Measurements from ENCODE around the gene PIEZO1.

PIEZO1 gene

GRCh38 chr16:88818575-88818874 is 33.5 kb upstream of the PIEZO1 start:
- TF ChIP-seq, protein P1, sequence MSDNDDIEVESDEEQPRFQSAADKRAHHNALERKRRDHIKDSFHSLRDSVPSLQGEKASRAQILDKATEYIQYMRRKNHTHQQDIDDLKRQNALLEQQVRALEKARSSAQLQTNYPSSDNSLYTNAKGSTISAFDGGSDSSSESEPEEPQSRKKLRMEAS (IDR thresholded peaks at IDR 0.05; ENCODE audit: low read depth, low read length): no peak
- TF ChIP-seq CTCF (IDR thresholded peaks at IDR 0.05; ENCODE audit: low read depth, low read length): no peak
- TF ChIP-seq MYC (IDR thresholded peaks at IDR 0.05; ENCODE audit: low read depth, low read length): no peak
- no peak for TF ChIP-seq POLR2A (IDR thresholded peaks at IDR 0.05; ENCODE audit: extremely low read depth, insufficient read length)
- no peak overlapping the region for H3K4me3 ChIP-seq (ENCODE audit: low read depth, low read length)
- no peak for DNase-seq (ENCODE audit: low read depth)

DNA sequence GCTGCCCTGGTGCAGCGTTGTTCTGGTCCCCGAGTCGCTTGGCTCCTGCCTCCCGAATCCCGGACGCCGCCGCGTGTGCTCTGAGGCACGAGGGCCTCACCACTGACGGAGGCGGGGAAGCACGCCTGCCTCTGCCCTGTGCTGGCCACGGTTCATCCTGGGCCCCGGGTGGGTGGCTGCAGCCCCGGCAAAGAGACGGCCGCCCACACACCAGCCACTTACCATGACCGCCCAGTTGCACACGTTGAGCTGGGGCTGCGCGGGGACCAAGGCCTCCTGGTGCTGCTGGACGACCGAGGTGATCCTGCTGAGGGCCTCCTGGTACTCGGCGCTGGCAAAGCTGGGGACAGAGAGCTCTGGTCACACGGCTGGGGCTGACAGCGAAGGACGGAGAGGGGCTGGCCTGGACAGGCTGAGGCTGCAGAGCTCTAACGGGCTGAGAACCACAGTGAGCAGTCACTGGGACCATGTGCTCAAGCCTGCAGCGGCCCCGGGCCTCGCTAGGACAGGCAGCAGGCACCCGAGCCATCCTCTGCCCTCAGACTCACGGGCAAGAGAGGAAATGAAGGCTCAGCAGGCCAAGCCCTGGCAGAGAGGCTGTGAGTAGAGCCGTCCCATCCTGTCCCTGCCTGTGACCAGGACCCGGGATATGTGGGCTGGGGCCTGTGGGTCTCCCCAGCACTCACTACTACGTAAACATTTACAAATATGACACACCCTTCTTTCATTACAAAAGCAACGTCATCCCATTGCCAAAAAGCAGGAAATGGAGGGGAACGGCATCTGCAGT is 33.0 kb upstream of the PIEZO1 start:
- no peak for DNase-seq (ENCODE audit: low read depth)

GRCh38 chr16:88816736-88817535 is 31.9 kb upstream of the PIEZO1 start:
- no peak for DNase-seq (ENCODE audit: low read depth)
- no peak overlapping the region for H3K4me3 ChIP-seq (ENCODE audit: low read depth, low read length)
- TF ChIP-seq, protein P1 (IDR thresholded peaks at IDR 0.05; ENCODE audit: low read depth, low read length): no peak
- TF ChIP-seq MYC (IDR thresholded peaks at IDR 0.05; ENCODE audit: low read depth, low read length) (no peak), POLR2A (IDR thresholded peaks at IDR 0.05; ENCODE audit: extremely low read depth, insufficient read length) (no peak), CTCF (IDR thresholded peaks at IDR 0.05; ENCODE audit: low read depth, low read length) (no peak)

More for the DNA sequence above, 33.0 kb upstream of the PIEZO1 start:
- TF ChIP-seq MYC (IDR thresholded peaks at IDR 0.05; ENCODE audit: low read depth, low read length) (no peak), POLR2A (IDR thresholded peaks at IDR 0.05; ENCODE audit: extremely low read depth, insufficient read length) (no peak), CTCF (IDR thresholded peaks at IDR 0.05; ENCODE audit: low read depth, low read length) (no peak)
- TF ChIP-seq, protein P1 (IDR thresholded peaks at IDR 0.05; ENCODE audit: low read depth, low read length): no peak
- no peak overlapping the region for H3K4me3 ChIP-seq (ENCODE audit: low read depth, low read length)

- no peak overlapping the region for H3K4me3 ChIP-seq (ENCODE audit: low read depth, low read length)
These were observed 31.0 kb upstream of the PIEZO1 start for GRCh38 chr16:88815901-88816589.

More at GRCh38 chr16:88815901-88816589, 31.0 kb upstream of the PIEZO1 start:
- TF ChIP-seq, protein P1 (IDR thresholded peaks at IDR 0.05; ENCODE audit: low read depth, low read length): peak; percentile 49; the same call in 1 of the 2 replicates
- TF ChIP-seq CTCF (IDR thresholded peaks at IDR 0.05; ENCODE audit: low read depth, low read length) (peak; percentile 96), MYC (IDR thresholded peaks at IDR 0.05; ENCODE audit: low read depth, low read length) (no peak; the same call in 1 of the 2 replicates), POLR2A (IDR thresholded peaks at IDR 0.05; ENCODE audit: extremely low read depth, insufficient read length) (no peak)
- peak; percentile 75 for DNase-seq (ENCODE audit: low read depth)
